IPS-18c (cell line): ENCODE results near the gene FAM184B.
"Not testable (repeated sequence)": the region's sequence is repeated elsewhere in the genome, so short reads cannot be mapped to it uniquely, and the experiment has no call there.

Source experiments
- H3K4me3 ChIP-seq: 2 replicates; pipeline ENCODE4 v1.7.0; 2013; ENCODE audit warnings: low read depth, mild to moderate bottlenecking, low read length, moderate library complexity; ENCODE audit not compliant: insufficient read depth
- H3K9me3 ChIP-seq: one replicate; pipeline ENCODE4 v1.6.1; 2013; ENCODE audit warnings: mild to moderate bottlenecking, low read length, moderate library complexity; ENCODE audit not compliant: control insufficient read depth, insufficient read depth

FAM184B gene

GRCh38 chr4:17667653-17668201 lies 113.7 kb downstream of the FAM184B start:
- Histone ChIP-seq H3K9me3 (no peaks in the 10 kb centered on the region), H3K4me3 (no peak overlapping the region)

- H3K4me3 ChIP-seq, result no peak overlapping the region
- H3K9me3 ChIP-seq, result no peaks in the 10 kb centered on the region
Measured at GRCh38 chr4:17667253-17667652, 114.2 kb downstream of the FAM184B start.

DNA sequence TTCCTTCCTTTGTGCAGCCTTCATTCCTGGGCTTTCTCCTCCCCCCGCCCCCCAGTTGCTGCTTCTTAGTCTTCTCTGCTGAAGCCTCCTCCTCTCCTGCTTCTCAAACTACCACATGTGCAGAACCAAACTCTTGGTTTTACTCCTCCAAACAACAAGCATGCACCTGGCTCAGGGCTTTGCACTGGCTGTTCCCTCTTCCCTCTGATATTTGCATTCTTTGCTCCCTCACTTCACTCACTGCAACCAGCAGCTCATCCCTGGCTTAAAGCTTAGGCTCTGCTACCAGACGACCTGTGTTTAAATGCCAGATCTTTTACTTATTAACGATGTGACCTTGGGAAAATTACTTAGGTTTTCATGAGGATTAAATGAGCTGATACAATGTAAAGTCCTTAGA lies 115.6 kb downstream of the FAM184B start:
- Histone ChIP-seq H3K9me3 (no peaks in the 10 kb centered on the region), H3K4me3 (no peak overlapping the region)

GRCh38 chr4:17665346-17665745 lies 116.1 kb downstream of the FAM184B start:
- Histone ChIP-seq H3K4me3 (no peak overlapping the region), H3K9me3 (no peaks in the 10 kb centered on the region)

GRCh38 chr4:17664755-17665154 lies 116.7 kb downstream of the FAM184B start:
- H3K9me3 ChIP-seq, result no peaks in the 10 kb centered on the region
- no peak overlapping the region for H3K4me3 ChIP-seq

- no peak overlapping the region for H3K4me3 ChIP-seq
- no peaks in the 10 kb centered on the region for H3K9me3 ChIP-seq
Measured at GRCh38 chr4:17662694-17663093, 118.7 kb downstream of the FAM184B start.

DNA sequence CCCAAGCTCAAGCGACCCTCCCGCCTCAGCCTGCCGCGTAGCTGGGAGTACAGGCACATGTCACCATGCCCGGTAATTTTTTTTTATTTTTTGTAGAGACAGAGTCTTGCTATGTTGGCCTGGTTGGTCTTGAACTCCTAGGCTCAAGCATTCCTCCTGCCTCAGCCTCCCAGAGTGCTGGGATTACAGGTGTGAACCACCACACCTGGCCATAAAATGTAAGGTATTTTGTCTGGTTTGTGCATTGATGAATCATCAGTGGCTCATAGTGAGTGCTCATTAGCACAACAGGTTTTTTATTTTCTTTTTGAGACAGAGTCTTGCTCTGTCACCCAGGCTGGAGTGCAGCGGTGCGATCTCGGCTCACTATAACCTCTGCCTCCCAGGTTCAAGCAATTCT lies 122.2 kb downstream of the FAM184B start:
- H3K9me3 ChIP-seq, H3K4me3 ChIP-seq: not testable (repeated sequence)

DNA sequence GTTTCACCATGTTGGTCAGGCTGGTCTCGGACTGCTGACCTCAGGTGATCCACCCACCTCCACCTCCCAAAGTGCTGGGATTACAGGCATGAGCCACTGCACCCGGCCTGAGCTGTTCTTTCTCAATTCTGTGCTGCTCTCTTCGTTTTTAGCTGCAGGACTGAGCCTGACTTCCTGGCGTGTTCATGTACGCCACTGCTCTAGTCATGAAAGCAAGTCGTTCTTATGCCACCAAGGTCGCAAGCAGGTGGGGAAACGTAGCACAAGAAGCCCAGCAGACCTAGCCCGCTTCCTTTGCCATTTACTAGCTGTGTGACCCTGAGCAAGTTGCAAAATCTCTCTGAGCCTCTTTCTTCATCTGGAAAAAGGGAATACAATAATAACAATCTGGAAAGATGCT lies 123.6 kb downstream of the FAM184B start:
- Histone ChIP-seq H3K4me3 (no peak overlapping the region), H3K9me3 (peaks cover under 1% of the 10 kb centered on the region)

GRCh38 chr4:17657090-17657489 lies 124.3 kb downstream of the FAM184B start:
- Histone ChIP-seq H3K4me3 (no peak overlapping the region), H3K9me3 (peaks cover 3% of the 10 kb centered on the region)

DNA sequence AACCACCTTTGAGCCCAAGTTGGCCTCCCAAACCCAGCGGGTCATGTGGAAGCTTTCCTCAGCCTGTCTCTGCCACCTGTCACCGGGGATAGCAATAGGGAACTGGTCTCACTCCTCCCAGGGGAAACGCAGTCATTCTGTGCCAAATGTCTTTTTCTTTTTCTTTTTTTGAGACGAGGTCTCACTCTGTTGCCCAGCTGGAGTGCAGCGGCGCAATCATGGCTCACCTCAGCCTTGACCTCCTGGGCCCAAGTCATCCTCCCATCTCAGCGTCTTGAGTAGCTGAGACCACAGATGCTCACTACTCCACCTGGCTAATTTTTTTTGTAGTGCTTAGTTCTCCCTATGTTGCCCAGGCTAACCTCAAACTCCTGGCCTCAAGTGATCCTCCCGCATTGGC lies 126.7 kb downstream of the FAM184B start:
- H3K9me3 ChIP-seq, result peaks cover 3% of the 10 kb centered on the region
- no peak overlapping the region for H3K4me3 ChIP-seq

- no peak overlapping the region for H3K4me3 ChIP-seq
- peaks cover 3% of the 10 kb centered on the region for H3K9me3 ChIP-seq
Measured at GRCh38 chr4:17650406-17650805, 131.0 kb downstream of the FAM184B start.

DNA sequence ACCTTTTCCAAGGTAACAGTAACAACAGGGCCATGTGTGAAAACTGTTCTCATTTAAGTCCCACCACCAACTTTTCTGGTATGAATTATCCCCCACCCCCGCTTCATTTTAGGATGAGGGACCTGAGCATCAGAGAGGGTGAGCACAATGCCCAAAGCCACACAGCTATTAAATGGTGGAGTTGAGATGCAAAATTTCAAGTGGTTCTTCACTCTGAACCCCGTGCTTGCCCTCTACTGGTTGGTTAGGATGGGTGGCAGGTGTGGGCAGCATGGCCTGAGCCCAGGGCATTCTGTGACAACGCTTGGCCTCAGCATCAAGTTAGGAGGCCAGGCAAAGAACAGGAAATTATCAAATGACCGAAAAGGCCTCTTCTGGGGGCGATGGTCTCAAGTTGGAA lies 133.5 kb downstream of the FAM184B start:
- Histone ChIP-seq H3K4me3 (no peak overlapping the region), H3K9me3 (peaks cover 6% of the 10 kb centered on the region)

GRCh38 chr4:17647176-17647806 lies 134.1 kb downstream of the FAM184B start:
- Histone ChIP-seq H3K4me3 (no peak overlapping the region), H3K9me3 (peaks cover 3% of the 10 kb centered on the region)

DNA sequence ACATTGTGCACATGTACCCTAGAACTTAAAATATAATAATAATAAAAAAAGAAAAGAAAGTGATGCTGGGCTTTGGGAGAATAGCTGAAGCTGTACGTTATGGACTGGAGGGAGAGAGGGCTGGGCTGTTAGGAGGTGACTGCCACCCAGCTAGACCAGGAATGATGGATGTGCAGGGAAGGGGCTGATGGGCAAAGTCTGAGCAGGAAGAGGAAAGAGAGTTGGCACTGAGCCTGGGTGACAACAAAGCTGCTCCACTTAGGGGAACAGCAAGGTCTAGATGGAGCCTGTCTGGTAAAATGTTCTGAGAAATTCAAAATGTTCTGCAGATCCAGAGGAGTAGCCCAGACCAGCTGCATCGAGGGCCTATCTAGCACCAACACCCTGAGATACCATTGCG lies 134.7 kb downstream of the FAM184B start:
- Histone ChIP-seq H3K4me3 (no peak overlapping the region), H3K9me3 (peaks cover 3% of the 10 kb centered on the region)

- Histone ChIP-seq H3K4me3 (no peak overlapping the region), H3K9me3 (peaks cover 3% of the 10 kb centered on the region)
Measured at GRCh38 chr4:17642398-17642783, 139.0 kb downstream of the FAM184B start.

DNA sequence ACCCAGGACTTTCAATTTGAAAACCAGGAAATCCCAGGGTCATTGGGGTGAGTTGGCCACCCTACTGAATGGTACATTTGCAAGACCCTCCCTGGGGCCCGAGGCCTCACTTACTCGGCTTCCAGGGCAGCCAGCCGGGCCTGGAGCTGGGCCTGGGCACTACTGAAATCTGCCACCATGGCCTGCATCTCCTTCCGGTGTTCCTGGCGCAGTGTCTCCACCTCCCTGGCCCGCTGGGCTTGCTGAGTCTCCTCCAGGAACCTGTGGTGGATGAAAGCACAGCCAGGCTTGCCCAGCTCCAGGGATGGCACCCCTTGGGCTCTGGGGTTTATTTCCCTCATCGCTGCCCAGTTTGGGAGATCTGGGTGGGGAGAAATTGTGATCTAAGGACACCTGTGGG lies 142.3 kb downstream of the FAM184B start:
- Histone ChIP-seq H3K4me3 (no peak overlapping the region), H3K9me3 (peaks cover 3% of the 10 kb centered on the region)

DNA sequence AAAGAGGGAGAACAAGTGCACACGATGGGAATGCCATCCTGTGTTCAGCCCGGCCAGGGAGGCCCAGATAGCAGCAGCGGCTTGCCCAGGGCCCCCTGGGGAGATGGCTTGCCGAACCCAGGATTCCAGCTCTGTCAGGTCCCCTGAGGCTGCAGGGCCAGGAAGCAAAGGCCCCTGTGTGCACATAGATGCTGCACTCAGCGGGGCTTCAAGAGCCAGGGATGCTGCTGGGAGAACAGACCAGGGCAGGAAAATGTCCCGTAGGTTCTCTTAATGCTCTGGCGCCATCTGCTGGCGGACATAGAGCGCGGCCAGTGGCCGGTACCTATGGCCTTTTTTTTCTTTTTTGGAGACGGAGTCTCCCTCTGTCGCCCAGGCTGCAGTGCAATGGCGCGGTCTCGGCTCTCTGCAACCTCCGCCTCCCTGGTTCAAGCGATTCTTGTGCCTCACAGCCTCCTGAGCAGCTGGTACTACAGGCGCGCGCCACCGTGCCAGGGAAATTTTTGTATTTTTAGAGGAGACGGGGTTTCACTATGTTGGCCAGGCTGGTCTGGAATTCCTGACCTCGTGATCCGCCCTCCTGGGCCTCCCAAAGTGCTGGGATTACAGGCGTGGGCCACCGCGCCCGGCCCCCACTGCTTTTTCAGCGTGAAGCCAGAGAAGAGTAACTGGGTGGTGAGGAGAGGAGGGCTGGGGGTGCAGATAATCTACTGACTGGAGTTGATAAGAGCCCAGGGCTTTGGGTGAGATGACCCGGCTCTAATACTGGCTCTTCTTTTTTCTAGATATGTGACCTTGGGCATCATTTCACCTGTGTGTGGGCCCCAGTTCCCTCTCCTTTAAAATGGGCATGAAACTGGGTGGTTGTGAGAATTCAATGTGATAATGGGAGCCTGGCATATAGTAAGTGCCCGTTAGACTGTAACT lies 144.5 kb downstream of the FAM184B start:
- Histone ChIP-seq H3K9me3 (no peaks in the 10 kb centered on the region), H3K4me3 (no peak overlapping the region)

DNA sequence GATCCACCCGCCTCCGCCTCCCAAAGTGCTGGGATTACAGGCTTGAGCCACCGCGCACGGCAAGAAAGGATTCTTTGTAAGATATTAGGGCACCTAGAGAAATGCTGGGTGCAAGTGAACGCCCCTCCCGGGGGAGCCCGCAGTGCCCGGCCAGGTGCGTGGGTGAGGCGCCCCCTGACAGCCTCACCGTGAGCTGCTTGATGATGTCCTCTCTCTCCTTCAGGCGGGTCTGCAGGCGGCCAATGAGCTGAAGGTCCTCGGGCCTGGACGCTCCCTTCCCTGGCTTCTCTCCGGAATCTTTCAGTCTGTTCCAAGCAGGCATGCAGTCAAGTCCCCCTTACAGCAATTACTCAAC lies 145.1 kb downstream of the FAM184B start:
- Histone ChIP-seq H3K9me3 (no peaks in the 10 kb centered on the region), H3K4me3 (no peak overlapping the region)
